ENCODE measurements around the gene NXN. TPM values are rescaled to one million over a fixed set of nuclear protein-coding genes. Genes with fewer than 3 reads are reported as not detected.
"Not testable (repeated sequence)": the region's sequence is repeated elsewhere in the genome, so short reads cannot be mapped to it uniquely, and the experiment has no call there.

The NXN gene
- total and polyA plus RNA-seq, 2 donors (not counting 1 experiment from before 2014, with no cell fraction given), result 0.04 to 0.17 TPM

GRCh38 chr17:791829-792228 lies 187.7 kb downstream of the NXN start:
- ATAC-seq (ENCODE audit: low read depth), result no peak
- peaks cover 5% of the 10 kb centered on the region for H3K4me1 Mint-ChIP-seq
- intact Hi-C loops (cut with micrococcal nuclease), result no loop called here
- Histone ChIP-seq H3K9me3 (ENCODE audit: control extremely low read depth in 1 of 3, control insufficient read depth in 2 of 3, insufficient read depth in 1 of 3, low read length in 2 of 3) (no peaks in the 10 kb centered on the region), H3K4me3 (ENCODE audit: control extremely low read depth in 1 of 5, extremely low read depth in 1 of 5, insufficient read depth in 1 of 5, low read depth in 2 of 5, low read length in 4 of 5) (no peak overlapping the region), H3K4me2 (replicated peaks; ENCODE audit: low read depth, low read length, poor library complexity, severe bottlenecking) (no peak overlapping the region), H3K36me3 (replicated peaks in 1 of 2; ENCODE audit: control extremely low read depth in 1 of 2, control insufficient read depth in 1 of 2, extremely low read depth in 1 of 2, insufficient read depth in 2 of 2, low read length in 1 of 2) (peaks cover 7 to 45% of the 10 kb centered on the region in 2 experiments), H3K27me3 (replicated peaks in 1 of 4; ENCODE audit: control extremely low read depth in 1 of 4, control insufficient read depth in 3 of 4, insufficient read depth in 4 of 4, low read length in 3 of 4) (no peaks in the 10 kb centered on the region), H3K4me1 (ENCODE audit: control insufficient read depth in 2 of 2, insufficient read depth in 2 of 2, low read length in 2 of 2) (peaks cover 0 to 8% of the 10 kb centered on the region in 2 donors), H3K79me2 (ENCODE audit: control insufficient read depth, insufficient read depth, low read length) (peaks cover 5% of the 10 kb centered on the region), H3K27ac (ENCODE audit: low read length in 2 of 2) (no peak overlapping the region), H3K9ac (ENCODE audit: low read length) (no peak overlapping the region), H4K20me1 (ENCODE audit: control insufficient read depth, insufficient read depth, low read length, poor library complexity, severe bottlenecking) (peaks cover 5% of the 10 kb centered on the region), H2AFZ (ENCODE audit: insufficient read depth, low read depth, low read length, poor library complexity, severe bottlenecking) (no peak overlapping the region)
- CTCF ChIA-PET, result no interaction called here
- no peaks in the 10 kb centered on the region for H3K9me3 Mint-ChIP-seq (ENCODE audit: insufficient read depth)
- WGBS (ENCODE audit: insufficient coverage), result 95% methylated on average over 18 of the region's 19 CpGs
- no peak overlapping the region for H3K4me3 Mint-ChIP-seq
- H3K27ac Mint-ChIP-seq, result no peak overlapping the region
- POLR2A ChIA-PET, result interaction anchor here (1.6 kb wide), 1 partner anchor 10 kb away, joined by 3 read pairs; the partner anchor contains the start of gene GLOD4
- no peaks in the 10 kb centered on the region for H3K27me3 Mint-ChIP-seq
- DNase-seq, result no peak
- TF ChIP-seq, protein P1, sequence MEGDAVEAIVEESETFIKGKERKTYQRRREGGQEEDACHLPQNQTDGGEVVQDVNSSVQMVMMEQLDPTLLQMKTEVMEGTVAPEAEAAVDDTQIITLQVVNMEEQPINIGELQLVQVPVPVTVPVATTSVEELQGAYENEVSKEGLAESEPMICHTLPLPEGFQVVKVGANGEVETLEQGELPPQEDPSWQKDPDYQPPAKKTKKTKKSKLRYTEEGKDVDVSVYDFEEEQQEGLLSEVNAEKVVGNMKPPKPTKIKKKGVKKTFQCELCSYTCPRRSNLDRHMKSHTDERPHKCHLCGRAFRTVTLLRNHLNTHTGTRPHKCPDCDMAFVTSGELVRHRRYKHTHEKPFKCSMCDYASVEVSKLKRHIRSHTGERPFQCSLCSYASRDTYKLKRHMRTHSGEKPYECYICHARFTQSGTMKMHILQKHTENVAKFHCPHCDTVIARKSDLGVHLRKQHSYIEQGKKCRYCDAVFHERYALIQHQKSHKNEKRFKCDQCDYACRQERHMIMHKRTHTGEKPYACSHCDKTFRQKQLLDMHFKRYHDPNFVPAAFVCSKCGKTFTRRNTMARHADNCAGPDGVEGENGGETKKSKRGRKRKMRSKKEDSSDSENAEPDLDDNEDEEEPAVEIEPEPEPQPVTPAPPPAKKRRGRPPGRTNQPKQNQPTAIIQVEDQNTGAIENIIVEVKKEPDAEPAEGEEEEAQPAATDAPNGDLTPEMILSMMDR (IDR thresholded peaks at IDR 0.05), result no peak
- no peak for TF ChIP-seq EZH2 (IDR thresholded peaks at IDR 0.05; ENCODE audit: borderline replicate concordance, insufficient read depth, low read depth, low read length, poor library complexity, severe bottlenecking)

DNA sequence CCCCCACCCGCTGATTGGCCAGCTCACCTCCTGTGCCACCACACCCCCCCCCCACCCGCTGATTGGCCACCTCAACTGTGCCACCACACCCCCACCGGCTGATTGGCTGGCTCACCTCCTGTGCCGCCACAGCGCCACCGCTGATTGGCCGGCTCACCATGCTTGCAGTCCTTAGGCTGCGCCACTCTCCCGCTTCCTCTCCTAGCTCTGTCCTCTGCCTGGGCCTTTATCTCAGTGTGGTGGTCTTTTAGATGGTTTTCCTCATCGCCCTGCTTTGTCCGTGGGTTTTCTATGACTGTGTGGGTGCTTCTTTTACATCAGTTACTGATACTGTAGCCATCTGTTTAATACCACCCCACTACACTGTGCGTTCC lies 188.7 kb downstream of the NXN start:
- H3K36me3 ChIP-seq (replicated peaks in 1 of 2; ENCODE audit: control extremely low read depth in 1 of 2, control insufficient read depth in 1 of 2, extremely low read depth in 1 of 2, insufficient read depth in 2 of 2, low read length in 1 of 2), result peaks cover 7 to 45% of the 10 kb centered on the region in 2 experiments
- POLR2A ChIA-PET; H4K20me1 ChIP-seq (ENCODE audit: control insufficient read depth, insufficient read depth, low read length, poor library complexity, severe bottlenecking); DNase-seq; H2AFZ ChIP-seq (ENCODE audit: insufficient read depth, low read depth, low read length, poor library complexity, severe bottlenecking); H3K27ac ChIP-seq (ENCODE audit: low read length in 2 of 2); intact Hi-C loops (cut with micrococcal nuclease); H3K27me3 ChIP-seq (replicated peaks in 1 of 4; ENCODE audit: control extremely low read depth in 1 of 4, control insufficient read depth in 3 of 4, insufficient read depth in 4 of 4, low read length in 3 of 4); H3K9me3 ChIP-seq (ENCODE audit: control extremely low read depth in 1 of 3, control insufficient read depth in 2 of 3, insufficient read depth in 1 of 3, low read length in 2 of 3); H3K27ac Mint-ChIP-seq; H3K9ac ChIP-seq (ENCODE audit: low read length); H3K4me1 Mint-ChIP-seq; H3K4me1 ChIP-seq (ENCODE audit: control insufficient read depth in 2 of 2, insufficient read depth in 2 of 2, low read length in 2 of 2); H3K9me3 Mint-ChIP-seq (ENCODE audit: insufficient read depth); ATAC-seq (ENCODE audit: low read depth); H3K4me2 ChIP-seq (replicated peaks; ENCODE audit: low read depth, low read length, poor library complexity, severe bottlenecking); H3K4me3 ChIP-seq (ENCODE audit: control extremely low read depth in 1 of 5, extremely low read depth in 1 of 5, insufficient read depth in 1 of 5, low read depth in 2 of 5, low read length in 4 of 5); H3K4me3 Mint-ChIP-seq; CTCF ChIA-PET; H3K27me3 Mint-ChIP-seq: not testable (repeated sequence)
- no CpG with 5 or more reads among the region's 12 CpGs for WGBS (ENCODE audit: insufficient coverage)
- peaks cover 12% of the 10 kb centered on the region for H3K79me2 ChIP-seq (ENCODE audit: control insufficient read depth, insufficient read depth, low read length)

GRCh38 chr17:789931-790873 lies 189.4 kb downstream of the NXN start:
- H3K4me3 Mint-ChIP-seq; H3K4me3 ChIP-seq (ENCODE audit: control extremely low read depth in 1 of 5, extremely low read depth in 1 of 5, insufficient read depth in 1 of 5, low read depth in 2 of 5, low read length in 4 of 5); CTCF ChIA-PET; H3K27me3 Mint-ChIP-seq; DNase-seq; H3K4me2 ChIP-seq (replicated peaks; ENCODE audit: low read depth, low read length, poor library complexity, severe bottlenecking); H3K4me1 ChIP-seq (ENCODE audit: control insufficient read depth in 2 of 2, insufficient read depth in 2 of 2, low read length in 2 of 2); ATAC-seq (ENCODE audit: low read depth); intact Hi-C loops (cut with micrococcal nuclease); H3K27me3 ChIP-seq (replicated peaks in 1 of 4; ENCODE audit: control extremely low read depth in 1 of 4, control insufficient read depth in 3 of 4, insufficient read depth in 4 of 4, low read length in 3 of 4); H3K9me3 Mint-ChIP-seq (ENCODE audit: insufficient read depth); H2AFZ ChIP-seq (ENCODE audit: insufficient read depth, low read depth, low read length, poor library complexity, severe bottlenecking); H3K27ac Mint-ChIP-seq; H4K20me1 ChIP-seq (ENCODE audit: control insufficient read depth, insufficient read depth, low read length, poor library complexity, severe bottlenecking); H3K4me1 Mint-ChIP-seq; POLR2A ChIA-PET; H3K27ac ChIP-seq (ENCODE audit: low read length in 2 of 2); H3K9ac ChIP-seq (ENCODE audit: low read length); H3K9me3 ChIP-seq (ENCODE audit: control extremely low read depth in 1 of 3, control insufficient read depth in 2 of 3, insufficient read depth in 1 of 3, low read length in 2 of 3): not testable (repeated sequence)
- WGBS (ENCODE audit: insufficient coverage), result 94% methylated on average over 22 of the region's 38 CpGs
- H3K79me2 ChIP-seq (ENCODE audit: control insufficient read depth, insufficient read depth, low read length), result peaks cover 13% of the 10 kb centered on the region
- peaks cover 7 to 45% of the 10 kb centered on the region in 2 experiments for H3K36me3 ChIP-seq (replicated peaks in 1 of 2; ENCODE audit: control extremely low read depth in 1 of 2, control insufficient read depth in 1 of 2, extremely low read depth in 1 of 2, insufficient read depth in 2 of 2, low read length in 1 of 2)

Data from B cell (primary cell).